ENCODE measurements around the gene ANKMY1.
"Not testable (repeated sequence)": the region's sequence is repeated elsewhere in the genome, so short reads cannot be mapped to it uniquely, and the experiment has no call there.

The ANKMY1 gene

GRCh38 chr2:240568678-240569522 lies 11.1 kb upstream of the ANKMY1 start:
- peak; percentile 56 for DNase-seq

- peak; percentile 40 for DNase-seq
These were observed 10.3 kb upstream of the ANKMY1 start, which contains the start of gene RNPEPL1 for GRCh38 chr2:240567872-240568677. RNPEPL1 (plus strand) TSS chr2:240568484; CDS start chr2:240568587, 103 bp downstream.

GRCh38 chr2:240567137-240567871 lies 9.5 kb upstream of the ANKMY1 start:
- no peak for DNase-seq

GRCh38 chr2:240566203-240567136 lies 8.7 kb upstream of the ANKMY1 start:
- DNase-seq = peak; percentile 86

GRCh38 chr2:240565333-240566202 lies 7.8 kb upstream of the ANKMY1 start:
- DNase-seq = peak; percentile 45

GRCh38 chr2:240564561-240565332 lies 7.0 kb upstream of the ANKMY1 start:
- DNase-seq = no peak

- no peak for DNase-seq
These were observed 6.3 kb upstream of the ANKMY1 start for GRCh38 chr2:240563951-240564560.

- not testable (repeated sequence) for DNase-seq
These were observed 5.4 kb upstream of the ANKMY1 start for GRCh38 chr2:240563231-240563630.

GRCh38 chr2:240561325-240561971 lies 3.7 kb upstream of the ANKMY1 start:
- peak; percentile 48 for DNase-seq

GRCh38 chr2:240560480-240561324 lies 2.9 kb upstream of the ANKMY1 start:
- peak; percentile 98 for DNase-seq

- peak; percentile 83 for DNase-seq
These were observed 2.3 kb upstream of the ANKMY1 start, which contains the start of gene DUSP28 for GRCh38 chr2:240560084-240560479. DUSP28 (plus strand) TSS chr2:240560357; CDS start chr2:240560685, 328 bp downstream.

GRCh38 chr2:240559286-240559685 lies 1.5 kb upstream of the ANKMY1 start:
- no peak for DNase-seq

GRCh38 chr2:240558236-240558761 lies 511 bp upstream of the ANKMY1 start:
- no peak for DNase-seq

- no peak for DNase-seq
These were observed 562 bp downstream of the ANKMY1 start for GRCh38 chr2:240557101-240557751.

- peak; percentile 43 for DNase-seq
These were observed 1.2 kb downstream of the ANKMY1 start for GRCh38 chr2:240556553-240557100.

- no peak for DNase-seq
These were observed 2.1 kb downstream of the ANKMY1 start for GRCh38 chr2:240555541-240556250.
